Measurements from ENCODE around the gene NAA16.

NAA16 gene

GRCh38 chr13:41361491-41361890, 50.4 kb downstream of the NAA16 start:
- no peak for DNase-seq

GRCh38 chr13:41364043-41364442, 53.0 kb downstream of the NAA16 start:
- DNase-seq: no peak

GRCh38 chr13:41365631-41366030, 54.6 kb downstream of the NAA16 start:
- no peak for DNase-seq

GRCh38 chr13:41370736-41371135, 59.7 kb downstream of the NAA16 start:
- DNase-seq: no peak

- DNase-seq: no peak
Measured at GRCh38 chr13:41377446-41377845, 66.4 kb downstream of the NAA16 start.

GRCh38 chr13:41382431-41382830, 71.4 kb downstream of the NAA16 start:
- no peak for DNase-seq

GRCh38 chr13:41383386-41383785, 72.3 kb downstream of the NAA16 start:
- no peak for DNase-seq

GRCh38 chr13:41384749-41385503, 73.9 kb downstream of the NAA16 start:
- no peak for DNase-seq

GRCh38 chr13:41386211-41386610, 75.1 kb downstream of the NAA16 start:
- DNase-seq: no peak

- DNase-seq: no peak
Measured at GRCh38 chr13:41387576-41387975, 76.5 kb downstream of the NAA16 start.

- DNase-seq: no peak
Measured at GRCh38 chr13:41388143-41388881, 77.2 kb downstream of the NAA16 start.

- no peak for DNase-seq
Measured at GRCh38 chr13:41389580-41389979, 78.5 kb downstream of the NAA16 start.

- no peak for DNase-seq
Measured at GRCh38 chr13:41394166-41394565, 83.1 kb downstream of the NAA16 start.

- DNase-seq: no peak
Measured at GRCh38 chr13:41398494-41399170, 87.6 kb downstream of the NAA16 start.

GRCh38 chr13:41401366-41401765, 90.3 kb downstream of the NAA16 start:
- DNase-seq: no peak

- no peak for DNase-seq
Measured at GRCh38 chr13:41402691-41403511, 91.8 kb downstream of the NAA16 start.

- DNase-seq: no peak
Measured at GRCh38 chr13:41403983-41404382, 92.9 kb downstream of the NAA16 start.

- no peak for DNase-seq
Measured at GRCh38 chr13:41405367-41405766, 94.3 kb downstream of the NAA16 start.

GRCh38 chr13:41407380-41407779, 96.3 kb downstream of the NAA16 start:
- no peak for DNase-seq

GRCh38 chr13:41408121-41408520, 97.1 kb downstream of the NAA16 start:
- no peak for DNase-seq

- no peak for DNase-seq
Measured at GRCh38 chr13:41408746-41409145, 97.7 kb downstream of the NAA16 start.

- DNase-seq: no peak
Measured at GRCh38 chr13:41409611-41410010, 98.5 kb downstream of the NAA16 start.

- no peak for DNase-seq
Measured at GRCh38 chr13:41411060-41411459, 100.0 kb downstream of the NAA16 start.

Measured in hippocampal formation (tissue), 2 donors.